22Rv1 (cell line): ENCODE measurements around the gene TNNI2.

ENCODE experiments used
- ZFX ChIP-seq: fragments of 450-650 bp; IDR thresholded peaks from 2 replicates; pipeline ENCODE4 v1.6.1; 2017; ENCODE audit warnings: antibody characterized with exemption, borderline replicate concordance
- TF ChIP-seq, protein P1 (sequence below): fragments of 450-650 bp; IDR thresholded peaks from 2 replicates; pipeline ENCODE4 v1.5.1; 2017; ENCODE audit warnings: mild to moderate bottlenecking

- TF ChIP-seq, protein P1, sequence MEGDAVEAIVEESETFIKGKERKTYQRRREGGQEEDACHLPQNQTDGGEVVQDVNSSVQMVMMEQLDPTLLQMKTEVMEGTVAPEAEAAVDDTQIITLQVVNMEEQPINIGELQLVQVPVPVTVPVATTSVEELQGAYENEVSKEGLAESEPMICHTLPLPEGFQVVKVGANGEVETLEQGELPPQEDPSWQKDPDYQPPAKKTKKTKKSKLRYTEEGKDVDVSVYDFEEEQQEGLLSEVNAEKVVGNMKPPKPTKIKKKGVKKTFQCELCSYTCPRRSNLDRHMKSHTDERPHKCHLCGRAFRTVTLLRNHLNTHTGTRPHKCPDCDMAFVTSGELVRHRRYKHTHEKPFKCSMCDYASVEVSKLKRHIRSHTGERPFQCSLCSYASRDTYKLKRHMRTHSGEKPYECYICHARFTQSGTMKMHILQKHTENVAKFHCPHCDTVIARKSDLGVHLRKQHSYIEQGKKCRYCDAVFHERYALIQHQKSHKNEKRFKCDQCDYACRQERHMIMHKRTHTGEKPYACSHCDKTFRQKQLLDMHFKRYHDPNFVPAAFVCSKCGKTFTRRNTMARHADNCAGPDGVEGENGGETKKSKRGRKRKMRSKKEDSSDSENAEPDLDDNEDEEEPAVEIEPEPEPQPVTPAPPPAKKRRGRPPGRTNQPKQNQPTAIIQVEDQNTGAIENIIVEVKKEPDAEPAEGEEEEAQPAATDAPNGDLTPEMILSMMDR: no peak
- no peak for TF ChIP-seq ZFX
These were observed 7.2 kb upstream of the TNNI2 start for GRCh38 chr11:1831338-1832210.
